HCEC 1CT (cell line): Measurements from ENCODE around the gene NAB1.
A peak's percentile ranks its signal among the peaks of the same experiment; 100 is the strongest.

Experiments
- DNase-seq: peaks from one replicate; pipeline ENCODE4 v3.0.0-alpha.2; 2017

The NAB1 gene

GRCh38 chr2:190637903-190638618 lies 10.8 kb upstream of the NAB1 start:
- no peak for DNase-seq

- peak; percentile 34 for DNase-seq
These were observed 8.8 kb upstream of the NAB1 start for GRCh38 chr2:190640117-190640516.

- no peak for DNase-seq
These were observed 7.4 kb upstream of the NAB1 start for GRCh38 chr2:190641469-190641868.

GRCh38 chr2:190646780-190647522 lies 1.9 kb upstream of the NAB1 start:
- no peak for DNase-seq

GRCh38 chr2:190648289-190649034 lies 421 bp upstream of the NAB1 start:
- peak; percentile 81 for DNase-seq

GRCh38 chr2:190649798-190650390 lies 1.0 kb downstream of the NAB1 start:
- peak; percentile 41 for DNase-seq

GRCh38 chr2:190651413-190651812 lies 2.5 kb downstream of the NAB1 start:
- no peak for DNase-seq

- no peak for DNase-seq
These were observed 4.3 kb downstream of the NAB1 start for GRCh38 chr2:190653231-190653630.

GRCh38 chr2:190653931-190654330 lies 5.0 kb downstream of the NAB1 start:
- DNase-seq = no peak

- DNase-seq = no peak
These were observed 6.2 kb downstream of the NAB1 start for GRCh38 chr2:190655113-190655512.

- no peak for DNase-seq
These were observed 6.7 kb downstream of the NAB1 start for GRCh38 chr2:190655570-190655969.

GRCh38 chr2:190656301-190656700 lies 7.4 kb downstream of the NAB1 start:
- DNase-seq = no peak

GRCh38 chr2:190657474-190658255 lies 8.8 kb downstream of the NAB1 start:
- DNase-seq = no peak

- DNase-seq = no peak
These were observed 10.7 kb downstream of the NAB1 start for GRCh38 chr2:190659553-190659952.

- DNase-seq = no peak
These were observed 13.9 kb downstream of the NAB1 start for GRCh38 chr2:190662754-190663153.

GRCh38 chr2:190663348-190663747 lies 14.5 kb downstream of the NAB1 start:
- DNase-seq = no peak

- no peak for DNase-seq
These were observed 15.0 kb downstream of the NAB1 start for GRCh38 chr2:190663839-190664238.

- peak; percentile 45 for DNase-seq
These were observed 15.4 kb downstream of the NAB1 start for GRCh38 chr2:190664240-190664639.

- DNase-seq = no peak
These were observed 18.0 kb downstream of the NAB1 start for GRCh38 chr2:190666895-190667294.

GRCh38 chr2:190668892-190669291 lies 20.0 kb downstream of the NAB1 start:
- DNase-seq = no peak

- no peak for DNase-seq
These were observed 21.5 kb downstream of the NAB1 start for GRCh38 chr2:190670182-190670946.
